ENCODE measurements around the gene CEP170B. TPM values are rescaled to one million over a fixed set of nuclear protein-coding genes. Genes with fewer than 3 reads are reported as not detected.

CEP170B gene
- total and polyA plus RNA-seq, 2 of the 8 experiments (the other 6 are each of a cell fraction or from before 2014, with no cell fraction given): 9.1 to 33.8 TPM

DNA sequence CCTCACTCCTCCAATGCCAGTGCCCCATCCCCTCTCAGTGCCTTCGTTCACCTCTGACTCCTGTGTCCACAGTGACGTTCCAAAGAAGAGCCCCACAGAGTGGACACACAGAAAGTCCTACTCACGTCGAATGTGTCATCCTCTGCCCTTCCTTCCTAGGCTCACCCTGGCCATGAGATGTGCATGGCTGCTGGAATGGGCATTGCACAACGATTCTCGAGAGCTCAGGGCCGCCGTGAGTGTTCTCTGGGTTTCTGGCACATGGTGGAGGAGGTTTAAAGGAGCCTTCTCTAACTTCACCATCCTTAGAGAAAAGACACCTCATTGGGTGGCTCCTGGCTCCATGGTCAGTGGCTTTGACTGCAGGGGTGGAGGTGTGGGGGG is 12.8 kb upstream of the CEP170B start:
- H2BK12ac ChIP-seq (ENCODE audit: low read depth, low read length): no peak overlapping the region
- no peak overlapping the region for H2BK5ac ChIP-seq (ENCODE audit: low read depth, low read length)
- WGBS, 2 experiments (ENCODE audit: extremely low coverage in 1 of 2, insufficient coverage in 1 of 2, insufficient read length in 1 of 2, insufficient replicate concordance in 2 of 2, low coverage in 1 of 2, low lambda C conversion rate in 2 of 2, missing lambda C conversion rate in 1 of 2): 81% methylated on average over 8 of the region's 8 CpGs; no CpG with 5 or more reads in 1 of the 2 experiments
- H4K5ac ChIP-seq (ENCODE audit: insufficient read length, low read depth, low read length): no peak overlapping the region
- H3K79me1 ChIP-seq (ENCODE audit: low read depth, low read length): no peaks in the 10 kb centered on the region
- no peak overlapping the region for H3K4me3 ChIP-seq (ENCODE audit: extremely low read depth in 1 of 4, insufficient read depth in 2 of 4, low read depth in 3 of 4, low read length in 4 of 4)
- peaks cover 0 to 2% (median 0%) of the 10 kb centered on the region in 4 experiments; a peak in 3 of 7 replicates for H3K27me3 ChIP-seq (replicated peaks in 1 of 4; ENCODE audit: control insufficient read depth in 3 of 4, extremely low read depth in 1 of 4, insufficient read depth in 3 of 4, low read length in 3 of 4)
- no peaks in the 10 kb centered on the region; the same call in 1 of the 2 replicates for H3K23me2 ChIP-seq (ENCODE audit: low read depth, low read length)
- H2BK120ac ChIP-seq (replicated peaks; ENCODE audit: low read depth, low read length): no peak overlapping the region
- peaks cover 0 to 14% (median 5%) of the 10 kb centered on the region in 4 experiments; a peak in 3 of 7 replicates for H3K4me1 ChIP-seq (replicated peaks in 1 of 4; ENCODE audit: control insufficient read depth in 3 of 4, insufficient read depth in 4 of 4, low read length in 3 of 4)
- H4K8ac ChIP-seq (ENCODE audit: extremely low read depth, insufficient read depth, low read length): no peak overlapping the region; the same call in 1 of the 2 replicates
- no peak overlapping the region for H3K4ac ChIP-seq (replicated peaks; ENCODE audit: insufficient read length, low read depth, low read length)
- H3K79me2 ChIP-seq (ENCODE audit: control insufficient read depth in 1 of 2, insufficient read depth in 2 of 2, low read length in 2 of 2): no peaks in the 10 kb centered on the region
- H4K20me1 ChIP-seq (replicated peaks in 1 of 2; ENCODE audit: control insufficient read depth in 1 of 2, insufficient read depth in 2 of 2, low read length in 2 of 2): peaks cover 3 to 5% of the 10 kb centered on the region in 2 experiments
- no peak overlapping the region for H4K91ac ChIP-seq (replicated peaks; ENCODE audit: insufficient read length, low read length)
- no peak overlapping the region for H3K4me2 ChIP-seq (ENCODE audit: insufficient read depth in 1 of 2, low read depth in 2 of 2, low read length in 2 of 2)
- DNase-seq (ENCODE audit: low read depth in 1 of 2, low spot score in 2 of 2) (no peak), FAIRE-seq (no peak)
- no peaks in the 10 kb centered on the region for H3K9me3 ChIP-seq (ENCODE audit: insufficient read depth in 2 of 2, low read depth in 1 of 2, low read length in 1 of 2)
- TF ChIP-seq, protein P1, sequence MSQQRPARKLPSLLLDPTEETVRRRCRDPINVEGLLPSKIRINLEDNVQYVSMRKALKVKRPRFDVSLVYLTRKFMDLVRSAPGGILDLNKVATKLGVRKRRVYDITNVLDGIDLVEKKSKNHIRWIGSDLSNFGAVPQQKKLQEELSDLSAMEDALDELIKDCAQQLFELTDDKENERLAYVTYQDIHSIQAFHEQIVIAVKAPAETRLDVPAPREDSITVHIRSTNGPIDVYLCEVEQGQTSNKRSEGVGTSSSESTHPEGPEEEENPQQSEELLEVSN (IDR thresholded peaks at IDR 0.05): no peak
- no peak for TF ChIP-seq CREB1 (IDR thresholded peaks at IDR 0.05)
- no peak for TF ChIP-seq TAF7 (optimal IDR thresholded peaks at IDR 0.05; ENCODE audit: borderline replicate concordance, low read depth, low read length)
- no peak for TF ChIP-seq JUN (IDR thresholded peaks at IDR 0.05; ENCODE audit: low read depth, low read length)
- no peak for TF ChIP-seq BCL11A (IDR thresholded peaks at IDR 0.05; ENCODE audit: low read depth in 2 of 2, low read length in 2 of 2)
- no peak for TF ChIP-seq CTBP2 (IDR thresholded peaks at IDR 0.05; ENCODE audit: borderline replicate concordance, insufficient read depth, insufficient read length, low read length)
- TF ChIP-seq CHD1 (IDR thresholded peaks at IDR 0.05; ENCODE audit: low read depth, low read length): no peak
- TF ChIP-seq SP1 (IDR thresholded peaks at IDR 0.05; ENCODE audit: low read depth, low read length): no peak
- no peak for TF ChIP-seq YY1 (IDR thresholded peaks at IDR 0.05; ENCODE audit: low read depth, low read length)
- TF ChIP-seq TBP (IDR thresholded peaks at IDR 0.05; ENCODE audit: low read depth, low read length): no peak
- no peak for TF ChIP-seq RNF2 (IDR thresholded peaks at IDR 0.05; ENCODE audit: borderline replicate concordance, low read depth, low read length, missing control alignments, poor library complexity, severe bottlenecking)
- TF ChIP-seq CHD2 (IDR thresholded peaks at IDR 0.05; ENCODE audit: low read length): no peak
- no peak for TF ChIP-seq KDM4A (IDR thresholded peaks at IDR 0.05; ENCODE audit: low read depth, low read length, severe bottlenecking)
- no peak overlapping the region for H3K18ac ChIP-seq (ENCODE audit: extremely low read depth, low read length)
- H3K36me3 ChIP-seq (ENCODE audit: control insufficient read depth in 2 of 4, insufficient read depth in 4 of 4, low read length in 3 of 4): no peaks in the 10 kb centered on the region
- POLR2A ChIA-PET (ENCODE audit: partially characterized antibody): interaction anchor here (2.0 to 2.9 kb wide), 3 partner anchors 9 to 83 kb away, joined by 4 to 35 read pairs (median 30); partner anchors contain the start of gene CEP170B
- peak overlapping the region; percentile 20; the same call in 1 of the 2 replicates for H2AK5ac ChIP-seq (ENCODE audit: low read depth, low read length)
- no peak overlapping the region for H2AFZ ChIP-seq (ENCODE audit: low read length)
- no peak overlapping the region for H3K27ac ChIP-seq (ENCODE audit: low read depth, low read length)
- H2BK20ac ChIP-seq (ENCODE audit: low read length): no peak overlapping the region
- H3K23ac ChIP-seq (ENCODE audit: insufficient read length): no peak overlapping the region
- CTCF ChIA-PET (ENCODE audit: partially characterized antibody): interaction anchor here (0.6 to 2.8 kb wide), 4 partner anchors 18 to 1064 kb away, joined by 3 to 9 read pairs (median 4); no protein-coding TSS in a partner anchor
- H3K9ac ChIP-seq (replicated peaks in 1 of 4; ENCODE audit: extremely low read depth in 1 of 4, low read depth in 3 of 4, low read length in 3 of 4): no peak overlapping the region
- no peak overlapping the region for H2BK15ac ChIP-seq (ENCODE audit: low read length)
- H3K14ac ChIP-seq (ENCODE audit: insufficient read length): no peak overlapping the region
- no peak overlapping the region for H3K56ac ChIP-seq (replicated peaks; ENCODE audit: insufficient read length, low read depth, low read length)

Data from H1 (cell line).